H9 (cell line): ENCODE data around the gene GPR176. TPM values are rescaled to one million over a fixed set of nuclear protein-coding genes. Genes with fewer than 3 reads are reported as not detected.
A peak's percentile ranks its signal among the peaks of the same experiment; 100 is the strongest.

Source experiments
- DNase-seq: peaks from one replicate; pipeline ENCODE4 v3.0.0-alpha.2; 2017
- H2AFZ ChIP-seq: one replicate; pipeline ENCODE4 v1.6.1; 2013; ENCODE audit warnings: mild to moderate bottlenecking, low read length, control low read depth, moderate library complexity
- H2AK5ac ChIP-seq: 2 replicates; pipeline ENCODE4 v1.6.1; 2013; ENCODE audit warnings: low read length, control low read depth, mixed read lengths; ENCODE audit not compliant: insufficient read length
- H2BK120ac ChIP-seq: one replicate; pipeline ENCODE4 v1.6.1; 2013; ENCODE audit warnings: low read depth, mild to moderate bottlenecking, low read length, control low read depth, inconsistent platforms; ENCODE audit not compliant: poor library complexity, severe bottlenecking
- H2BK12ac ChIP-seq: 2 replicates; pipeline ENCODE4 v1.6.1; 2013; ENCODE audit warnings: low read length, control low read depth, mixed read lengths, low read depth; ENCODE audit not compliant: insufficient read length
- H2BK15ac ChIP-seq: 2 replicates; pipeline ENCODE4 v1.6.1; 2013; ENCODE audit warnings: low read depth, low read length, control low read depth
- H2BK20ac ChIP-seq: one replicate; pipeline ENCODE4 v1.6.1; 2013; ENCODE audit warnings: low read depth, mild to moderate bottlenecking, low read length, control low read depth, inconsistent platforms; ENCODE audit not compliant: poor library complexity, severe bottlenecking
- H2BK5ac ChIP-seq: 2 replicates; pipeline ENCODE4 v1.6.1; 2013; ENCODE audit warnings: low read length, control low read depth, mixed read lengths; ENCODE audit not compliant: insufficient read length
- H3K14ac ChIP-seq: 2 replicates; pipeline ENCODE4 v1.6.1; 2013; ENCODE audit warnings: low read length, control low read depth; ENCODE audit not compliant: insufficient read depth
- H3K18ac ChIP-seq: 2 replicates; pipeline ENCODE4 v1.6.1; 2013; ENCODE audit warnings: low read depth, mild to moderate bottlenecking, mixed read lengths, low read length, control low read depth; ENCODE audit not compliant: insufficient read length
- H3K23ac ChIP-seq: 2 replicates; pipeline ENCODE4 v1.6.1; 2013; ENCODE audit warnings: low read length, control low read depth, mixed read lengths, low read depth; ENCODE audit not compliant: insufficient read length
- H3K23me2 ChIP-seq: 2 replicates; pipeline ENCODE4 v1.6.1; 2013; ENCODE audit warnings: low read depth, mild to moderate bottlenecking, mixed read lengths, low read length, control low read depth; ENCODE audit not compliant: insufficient read length, poor library complexity, severe bottlenecking
- H3K27ac ChIP-seq: 2 replicates; pipeline ENCODE4 v1.5.1; 2013; ENCODE audit warnings: low read length, control low read depth, mixed read lengths, low read depth; ENCODE audit not compliant: insufficient read length
- H3K27me3 ChIP-seq: 2 replicates; pipeline ENCODE4 v1.6.1; 2013; ENCODE audit warnings: low read length, control low read depth, inconsistent platforms; ENCODE audit not compliant: insufficient read depth
- H3K4ac ChIP-seq: 2 replicates; pipeline ENCODE4 v1.6.1; 2013; ENCODE audit warnings: low read depth, mild to moderate bottlenecking, control low read depth, inconsistent platforms, low read length, moderate library complexity
- H3K4me1 ChIP-seq: 2 replicates; pipeline ENCODE4 v1.6.1; 2013; ENCODE audit warnings: low read length, control low read depth, inconsistent platforms; ENCODE audit not compliant: insufficient read depth
- H3K4me2 ChIP-seq: 2 replicates; pipeline ENCODE4 v1.6.1; 2013; ENCODE audit warnings: low read length, control low read depth, mixed read lengths; ENCODE audit not compliant: insufficient read length, insufficient read depth
- H3K56ac ChIP-seq: 2 replicates; pipeline ENCODE4 v1.6.1; 2013; ENCODE audit warnings: low read depth, mild to moderate bottlenecking, mixed read lengths, low read length, control low read depth; ENCODE audit not compliant: insufficient read length
- H3K79me1 ChIP-seq: 2 replicates; pipeline ENCODE4 v1.6.1; 2013; ENCODE audit warnings: low read depth, mild to moderate bottlenecking, moderate library complexity, low read length, control low read depth, inconsistent platforms; ENCODE audit not compliant: insufficient read depth, poor library complexity, severe bottlenecking
- H3K79me2 ChIP-seq: 2 replicates; pipeline ENCODE4 v1.6.1; 2013; ENCODE audit warnings: low read length, control low read depth, inconsistent platforms; ENCODE audit not compliant: insufficient read depth
- H3K9ac ChIP-seq: 2 replicates; pipeline ENCODE4 v1.6.1; 2013; ENCODE audit warnings: low read length, control low read depth, mixed read lengths; ENCODE audit not compliant: insufficient read length; ENCODE audit errors: extremely low read depth
- H3K9me3 ChIP-seq: one replicate; pipeline ENCODE4 v1.6.1; 2013; ENCODE audit warnings: low read depth, low read length, inconsistent platforms; ENCODE audit not compliant: control insufficient read depth
- H3T11ph ChIP-seq: one replicate; pipeline ENCODE4 v1.6.1; 2013; ENCODE audit warnings: mild to moderate bottlenecking, low read length, control low read depth, inconsistent platforms
- H4K20me1 ChIP-seq: one replicate; pipeline ENCODE4 v1.6.1; 2013; ENCODE audit not compliant: control insufficient read depth, insufficient read length, insufficient read depth
- H4K5ac ChIP-seq: 2 replicates; pipeline ENCODE4 v1.6.1; 2013; ENCODE audit warnings: low read depth, mild to moderate bottlenecking, mixed read lengths, low read length, control low read depth; ENCODE audit not compliant: insufficient read length
- H4K8ac ChIP-seq: replicated peaks from 2 replicates; pipeline ENCODE4 v1.6.1; 2013; ENCODE audit warnings: low read length, control low read depth, mixed read lengths, low read depth; ENCODE audit not compliant: insufficient read length
- H4K91ac ChIP-seq: 2 replicates; pipeline ENCODE4 v1.6.1; 2013; ENCODE audit warnings: low read depth, mild to moderate bottlenecking, moderate library complexity, mixed read lengths, low read length, control low read depth; ENCODE audit not compliant: insufficient read length
- H3K27ac Mint-ChIP-seq, 3 experiments: 2 replicates in 2 of 3; 3 replicates in 1 of 3; pipeline ENCODE4 v1.8.0; 2020 to 2021; ENCODE audit warnings: mixed read lengths in 3 of 3, mild to moderate bottlenecking in 1 of 3, moderate library complexity in 1 of 3
- H3K27me3 Mint-ChIP-seq: 2 replicates; pipeline ENCODE4 v1.8.0; 2021; ENCODE audit warnings: low read depth, mild to moderate bottlenecking, moderate library complexity, mixed read lengths
- H3K36me3 Mint-ChIP-seq, 3 experiments: 2 replicates in 2 of 3; 3 replicates in 1 of 3; pipeline ENCODE4 v1.8.0; 2020 to 2021; ENCODE audit warnings: low read depth in 3 of 3, mixed read lengths in 3 of 3; ENCODE audit not compliant: insufficient read depth in 1 of 3
- H3K4me1 Mint-ChIP-seq, 2 experiments: 2 replicates each; pipeline ENCODE4 v1.8.0; 2020; ENCODE audit warnings: mixed read lengths in 2 of 2
- H3K4me3 Mint-ChIP-seq, 2 experiments: 2 replicates in 1 of 2; 3 replicates in 1 of 2; pipeline ENCODE4 v1.8.0; 2020 to 2021; ENCODE audit warnings: mild to moderate bottlenecking in 2 of 2, mixed read lengths in 2 of 2, moderate library complexity in 1 of 2
- H3K9me3 Mint-ChIP-seq, 2 experiments: 2 replicates in 1 of 2; 3 replicates in 1 of 2; pipeline ENCODE4 v1.8.0; 2020; ENCODE audit warnings: mild to moderate bottlenecking in 2 of 2, mixed read lengths in 2 of 2, moderate library complexity in 1 of 2
- CTCF ChIP-seq: fragments of 200-600 bp; sonication (generic); conservative IDR thresholded peaks from 3 replicates; pipeline ENCODE4 v1.8.0; 2021; ENCODE audit warnings: antibody characterized with exemption, mild to moderate bottlenecking
- WGBS: extraction: QIAGEN DNeasy Blood & Tissue Kit; methylation state at CpG from one replicate; pipeline ENCODE4 v1.1.7; 2013; ENCODE audit warnings: missing lambda C conversion rate, low lambda C conversion rate, mixed read lengths; ENCODE audit not compliant: insufficient read length; ENCODE audit errors: extremely low coverage; 5-methylcytosine and 5-hydroxymethylcytosine counted together
- total RNA-seq: library from RNA; stranded (reverse); gene quantifications from 2 replicates; pipeline ENCODE4 v1.2.1, GENCODE V29; 2021

Gene GPR176
- total RNA-seq, 1 experiment from 2014 or later = 132 TPM

- no peaks in the 10 kb centered on the region for H3K9me3 ChIP-seq
- H3K79me1 ChIP-seq = no peaks in the 10 kb centered on the region
- no peak overlapping the region for H3K18ac ChIP-seq
- no peak overlapping the region for H3K4me2 ChIP-seq
- no peak overlapping the region for H3K4ac ChIP-seq
- no peaks in the 10 kb centered on the region; the same call in 1 of the 2 replicates for H3K4me1 ChIP-seq
- no peak overlapping the region for H3T11ph ChIP-seq
- DNase-seq = no peak
- H2BK120ac ChIP-seq = no peak overlapping the region
- H3K27ac ChIP-seq = no peak overlapping the region
- no peak overlapping the region for H3K23ac ChIP-seq
- H3K14ac ChIP-seq = no peak overlapping the region
- H3K23me2 ChIP-seq = no peaks in the 10 kb centered on the region
- no peak overlapping the region for H4K91ac ChIP-seq
- H4K5ac ChIP-seq = no peak overlapping the region
- no peak overlapping the region for H2BK5ac ChIP-seq
- peak overlapping the region in 2 of 3 experiments; percentile 37 to 84; a peak in 2 of 7 replicates for H3K27ac Mint-ChIP-seq
- no peaks in the 10 kb centered on the region for H3K27me3 Mint-ChIP-seq
- no peak overlapping the region for H3K4me3 Mint-ChIP-seq
- no peak overlapping the region for H3K9ac ChIP-seq
- no peak overlapping the region for H2AK5ac ChIP-seq
- no peak overlapping the region for H4K8ac ChIP-seq
- H3K36me3 Mint-ChIP-seq = peaks cover 21 to 33% (median 33%) of the 10 kb centered on the region in 3 experiments
- no peak overlapping the region for H2BK15ac ChIP-seq
- no peak overlapping the region for H2BK20ac ChIP-seq
- WGBS = no CpG with 5 or more reads among the region's 3 CpGs
- no peaks in the 10 kb centered on the region for H3K27me3 ChIP-seq
- TF ChIP-seq CTCF = no peak
- H3K56ac ChIP-seq = no peak overlapping the region
- no peaks in the 10 kb centered on the region; a peak in 1 of 5 replicates for H3K9me3 Mint-ChIP-seq
- no peaks in the 10 kb centered on the region for H4K20me1 ChIP-seq
- H3K79me2 ChIP-seq = peaks cover 7% of the 10 kb centered on the region; the same call in 1 of the 2 replicates
- H2BK12ac ChIP-seq = no peak overlapping the region
- no peak overlapping the region for H2AFZ ChIP-seq
- peaks cover 35 to 42% of the 10 kb centered on the region in 2 experiments for H3K4me1 Mint-ChIP-seq
These were observed 59.9 kb downstream of the GPR176 start for GRCh38 chr15:39860200-39860599.
